HepG2 (cell line): ENCODE measurements around the gene TMCC1. TPM values are rescaled to one million over a fixed set of nuclear protein-coding genes. Genes with fewer than 3 reads are reported as not detected.

Experiments
- DR1 ChIP-seq: sonication (generic); formaldehyde crosslinking; IDR thresholded peaks from 2 replicates; pipeline ENCODE4 v1.8.0; 2021; ENCODE audit warnings: mild to moderate bottlenecking, missing genetic modification reagents, inconsistent platforms
- ELF1 ChIP-seq: sonication (generic); formaldehyde crosslinking; IDR thresholded peaks from 2 replicates; pipeline ENCODE4 v1.4.0; 2020; ENCODE audit warnings: missing genetic modification reagents
- ERF ChIP-seq: IDR thresholded peaks from 2 replicates; pipeline ENCODE4 v1.6.1; 2018; ENCODE audit warnings: missing biosample characterization, missing genetic modification reagents
- FOSL2 ChIP-seq: sonication (generic); formaldehyde crosslinking; IDR thresholded peaks from 2 replicates; pipeline ENCODE4 v1.4.0; 2020; ENCODE audit warnings: missing genetic modification reagents
- GRHL1 ChIP-seq: sonication (generic); formaldehyde crosslinking; conservative IDR thresholded peaks from 2 replicates; pipeline ENCODE4 v1.8.0; 2022; ENCODE audit warnings: missing genetic modification reagents
- HNF4A ChIP-seq: sonication (generic); formaldehyde crosslinking; IDR thresholded peaks from 2 replicates; pipeline ENCODE4 v1.4.0; 2020; ENCODE audit warnings: missing genetic modification reagents
- HNRNPLL ChIP-seq: fragments of 200-400 bp; formaldehyde crosslinking; IDR thresholded peaks from 2 replicates; pipeline ENCODE4 v1.6.1; 2017; ENCODE audit warnings: mild to moderate bottlenecking, low read depth, low read length; ENCODE audit not compliant: poor library complexity, severe bottlenecking
- ISL2 ChIP-seq: sonication (generic); formaldehyde crosslinking; IDR thresholded peaks from 2 replicates; pipeline ENCODE4 v1.5.0; 2020; ENCODE audit warnings: missing genetic modification reagents
- KAT8 ChIP-seq: IDR thresholded peaks from 2 replicates; pipeline ENCODE4 v1.6.1; 2016; ENCODE audit warnings: missing genetic modification reagents, missing compliant biosample characterization
- PATZ1 ChIP-seq: sonication (generic); formaldehyde crosslinking; IDR thresholded peaks from 2 replicates; pipeline ENCODE4 v1.4.0; 2020; ENCODE audit warnings: missing genetic modification reagents
- PAX8 ChIP-seq: sonication (generic); formaldehyde crosslinking; IDR thresholded peaks from 2 replicates; pipeline ENCODE4 v1.8.0; 2022; ENCODE audit warnings: mild to moderate bottlenecking, missing genetic modification reagents, borderline replicate concordance
- PHF20 ChIP-seq: sonication (generic); formaldehyde crosslinking; IDR thresholded peaks from 2 replicates; pipeline ENCODE4 v1.5.0; 2020; ENCODE audit warnings: mild to moderate bottlenecking, missing genetic modification reagents
- POLR2G ChIP-seq: fragments of 200-400 bp; formaldehyde crosslinking; IDR thresholded peaks from 2 replicates; pipeline ENCODE4 v1.6.1; 2018; ENCODE audit warnings: mild to moderate bottlenecking, low read depth, low read length, moderate library complexity
- PRDM10 ChIP-seq: sonication (generic); formaldehyde crosslinking; IDR thresholded peaks from 2 replicates; pipeline ENCODE4 v1.4.0; 2020; ENCODE audit warnings: low read depth, missing genetic modification reagents
- RFXANK ChIP-seq: IDR thresholded peaks from 2 replicates; pipeline ENCODE4 v1.6.1; 2016
- SRSF1 ChIP-seq: fragments of 200-400 bp; formaldehyde crosslinking; optimal IDR thresholded peaks from 2 replicates; pipeline ENCODE3; 2017; ENCODE audit warnings: mild to moderate bottlenecking, low read depth, low read length, moderate library complexity
- ZBTB26 ChIP-seq: IDR thresholded peaks from 2 replicates; pipeline ENCODE4 v1.6.1; 2016; ENCODE audit warnings: missing compliant biosample characterization, missing genetic modification reagents, borderline replicate concordance
- ZNF552 ChIP-seq: sonication (generic); formaldehyde crosslinking; IDR thresholded peaks from 2 replicates; pipeline ENCODE4 v1.9.0; 2022; ENCODE audit warnings: missing genetic modification reagents, mild to moderate bottlenecking, borderline replicate concordance
- ZNF766 ChIP-seq: sonication (generic); formaldehyde crosslinking; IDR thresholded peaks from 2 replicates; pipeline ENCODE4 v1.5.0; 2020; ENCODE audit warnings: missing genetic modification reagents, borderline replicate concordance
- ZSCAN20 ChIP-seq: sonication (generic); formaldehyde crosslinking; IDR thresholded peaks from 2 replicates; pipeline ENCODE4 v1.4.0; 2020; ENCODE audit warnings: missing genetic modification reagents, mild to moderate bottlenecking, borderline replicate concordance
- polyA plus RNA-seq, 8 experiments: library from polyadenylated mRNA; depleted of rRNA in 3 of 8; stranded (reverse) in 7 of 8; unstranded in 1 of 8; fragments of >200 nt; fragmentation: Illumina TruSeq in 4 of 8; extraction: Trizol in 4 of 8; gene quantifications; 2 replicates each; pipeline versions ENCODE4 v1.2.1 to v1.2.3, GENCODE V29; 2011 to 2016; ENCODE audit warnings: low read depth in 4 of 8, missing spikeins in 1 of 8, mixed read lengths in 1 of 8; ENCODE audit not compliant: insufficient read depth in 1 of 8
- total RNA-seq, 5 experiments: library from RNA; depleted of rRNA; stranded (reverse); fragments of >200 nt; fragmentation: Illumina TruSeq; extraction: Trizol; gene quantifications; 2 replicates each; pipeline ENCODE4 v1.2.3, GENCODE V29; 2016; ENCODE audit warnings: low read depth in 1 of 5

The TMCC1 gene
- total and polyA plus RNA-seq, 2 of the 13 experiments (the other 11 are each of a cell fraction or from before 2014, with no cell fraction given): 12.1 to 264 TPM

GRCh38 chr3:129611812-129612533, 281.5 kb downstream of the TMCC1 start (continued):
- TF ChIP-seq POLR2G (peak; percentile 43; the same call in 1 of the 2 replicates), ISL2 (CRISPR knock-in tag) (0 out of 2 replicates have a peak, but pooled peaks have one; percentile 34), PAX8 (CRISPR knock-in tag) (no peak), ZNF552 (CRISPR knock-in tag) (no peak), ELF1 (CRISPR knock-in tag) (peak; percentile 28; the same call in 1 of the 2 replicates), DR1 (CRISPR knock-in tag) (peak; percentile 39; the same call in 1 of the 2 replicates), RFXANK (CRISPR knock-in tag) (0 out of 2 replicates have a peak, but pooled peaks have one; percentile 24), HNF4A (no peak; the same call in 1 of the 2 replicates), PATZ1 (CRISPR knock-in tag) (peak; percentile 91), PRDM10 (CRISPR knock-in tag) (peak; percentile 13; the same call in 1 of the 2 replicates), ERF (CRISPR knock-in tag) (peak; percentile 58; the same call in 1 of the 2 replicates), GRHL1 (no peak), KAT8 (CRISPR knock-in tag) (0 out of 2 replicates have a peak, but pooled peaks have one; percentile 17), PHF20 (CRISPR knock-in tag) (no peak), SRSF1 (peak; percentile 71), ZBTB26 (CRISPR knock-in tag) (no peak), FOSL2 (0 out of 2 replicates have a peak, but pooled peaks have one; percentile 51), ZNF766 (CRISPR knock-in tag) (0 out of 2 replicates have a peak, but pooled peaks have one; percentile 32), HNRNPLL (peak; percentile 25), ZSCAN20 (peak; percentile 40; the same call in 1 of the 2 replicates)
